ENCODE measurements around the gene PLCB4. TPM values are rescaled to one million over a fixed set of nuclear protein-coding genes. Genes with fewer than 3 reads are reported as not detected.

PLCB4 gene
- polyA plus RNA-seq, 1 experiment: 18.6 TPM

DNA sequence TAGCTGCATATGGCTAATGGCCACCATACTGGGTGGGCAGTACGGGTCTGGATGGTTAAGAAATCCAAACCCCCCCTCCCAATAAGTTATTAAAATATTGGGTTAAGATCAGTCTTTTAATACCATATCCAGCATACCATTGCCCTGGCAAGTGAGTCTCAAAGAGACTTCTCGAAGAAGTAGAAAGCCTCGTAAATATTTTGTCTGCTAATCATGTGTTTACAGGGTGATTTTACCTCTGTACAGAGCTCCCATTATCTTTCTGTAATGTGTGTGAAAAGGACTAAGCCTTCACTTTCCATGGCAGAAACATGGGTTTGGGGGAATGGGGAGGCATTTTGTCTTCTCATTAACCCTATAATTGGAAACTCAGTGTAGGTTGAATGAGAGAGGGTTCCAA, 270.8 kb downstream of the PLCB4 start:
- TF ChIP-seq, protein P1, sequence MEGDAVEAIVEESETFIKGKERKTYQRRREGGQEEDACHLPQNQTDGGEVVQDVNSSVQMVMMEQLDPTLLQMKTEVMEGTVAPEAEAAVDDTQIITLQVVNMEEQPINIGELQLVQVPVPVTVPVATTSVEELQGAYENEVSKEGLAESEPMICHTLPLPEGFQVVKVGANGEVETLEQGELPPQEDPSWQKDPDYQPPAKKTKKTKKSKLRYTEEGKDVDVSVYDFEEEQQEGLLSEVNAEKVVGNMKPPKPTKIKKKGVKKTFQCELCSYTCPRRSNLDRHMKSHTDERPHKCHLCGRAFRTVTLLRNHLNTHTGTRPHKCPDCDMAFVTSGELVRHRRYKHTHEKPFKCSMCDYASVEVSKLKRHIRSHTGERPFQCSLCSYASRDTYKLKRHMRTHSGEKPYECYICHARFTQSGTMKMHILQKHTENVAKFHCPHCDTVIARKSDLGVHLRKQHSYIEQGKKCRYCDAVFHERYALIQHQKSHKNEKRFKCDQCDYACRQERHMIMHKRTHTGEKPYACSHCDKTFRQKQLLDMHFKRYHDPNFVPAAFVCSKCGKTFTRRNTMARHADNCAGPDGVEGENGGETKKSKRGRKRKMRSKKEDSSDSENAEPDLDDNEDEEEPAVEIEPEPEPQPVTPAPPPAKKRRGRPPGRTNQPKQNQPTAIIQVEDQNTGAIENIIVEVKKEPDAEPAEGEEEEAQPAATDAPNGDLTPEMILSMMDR (IDR thresholded peaks at IDR 0.05; ENCODE audit: low read depth, low read length): no peak
- ChIA-PET CTCF (interaction anchor here (1.3 kb wide), 1 partner anchor 21 kb away, joined by 4 read pairs; no protein-coding TSS in a partner anchor), POLR2A (no interaction called here)
- Histone ChIP-seq H3K27me3 (ENCODE audit: control insufficient read depth, insufficient read depth, low read length) (no peaks in the 10 kb centered on the region), H3K4me3 (ENCODE audit: low read depth, low read length) (no peak overlapping the region), H3K27ac (ENCODE audit: low read depth, low read length) (no peak overlapping the region), H3K9me3 (ENCODE audit: control insufficient read depth, insufficient read depth, low read length) (no peaks in the 10 kb centered on the region)
- no peak for DNase-seq (ENCODE audit: low read depth, low spot score)

DNA sequence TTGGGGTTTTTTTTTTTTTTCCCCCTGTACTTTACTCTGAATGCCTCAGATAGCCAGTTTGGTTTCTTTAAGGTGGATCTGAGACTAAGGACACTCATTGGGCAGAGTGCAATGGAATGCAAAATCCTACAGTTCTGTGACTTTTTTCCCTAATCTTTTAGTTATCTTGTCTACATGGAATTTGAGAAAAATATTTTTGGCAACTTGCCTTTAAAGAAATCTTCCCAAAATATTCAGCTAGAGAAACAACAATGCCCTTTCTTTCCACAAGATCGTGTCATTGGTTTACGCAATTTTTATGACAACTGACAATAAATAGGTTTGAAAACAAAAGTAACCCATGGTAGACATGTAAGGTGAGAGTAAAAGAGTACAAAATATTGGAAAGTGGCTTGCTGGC, 273.8 kb downstream of the PLCB4 start:
- no peaks in the 10 kb centered on the region for H3K27me3 ChIP-seq (ENCODE audit: control insufficient read depth, insufficient read depth, low read length)
- DNase-seq (ENCODE audit: low read depth, low spot score): no peak
- no peak overlapping the region for H3K27ac ChIP-seq (ENCODE audit: low read depth, low read length)
- TF ChIP-seq, protein P1 (IDR thresholded peaks at IDR 0.05; ENCODE audit: low read depth, low read length): no peak
- no peak overlapping the region for H3K4me3 ChIP-seq (ENCODE audit: low read depth, low read length)
- POLR2A ChIA-PET: no interaction called here
- H3K9me3 ChIP-seq (ENCODE audit: control insufficient read depth, insufficient read depth, low read length): no peaks in the 10 kb centered on the region
- CTCF ChIA-PET: no interaction called here

DNA sequence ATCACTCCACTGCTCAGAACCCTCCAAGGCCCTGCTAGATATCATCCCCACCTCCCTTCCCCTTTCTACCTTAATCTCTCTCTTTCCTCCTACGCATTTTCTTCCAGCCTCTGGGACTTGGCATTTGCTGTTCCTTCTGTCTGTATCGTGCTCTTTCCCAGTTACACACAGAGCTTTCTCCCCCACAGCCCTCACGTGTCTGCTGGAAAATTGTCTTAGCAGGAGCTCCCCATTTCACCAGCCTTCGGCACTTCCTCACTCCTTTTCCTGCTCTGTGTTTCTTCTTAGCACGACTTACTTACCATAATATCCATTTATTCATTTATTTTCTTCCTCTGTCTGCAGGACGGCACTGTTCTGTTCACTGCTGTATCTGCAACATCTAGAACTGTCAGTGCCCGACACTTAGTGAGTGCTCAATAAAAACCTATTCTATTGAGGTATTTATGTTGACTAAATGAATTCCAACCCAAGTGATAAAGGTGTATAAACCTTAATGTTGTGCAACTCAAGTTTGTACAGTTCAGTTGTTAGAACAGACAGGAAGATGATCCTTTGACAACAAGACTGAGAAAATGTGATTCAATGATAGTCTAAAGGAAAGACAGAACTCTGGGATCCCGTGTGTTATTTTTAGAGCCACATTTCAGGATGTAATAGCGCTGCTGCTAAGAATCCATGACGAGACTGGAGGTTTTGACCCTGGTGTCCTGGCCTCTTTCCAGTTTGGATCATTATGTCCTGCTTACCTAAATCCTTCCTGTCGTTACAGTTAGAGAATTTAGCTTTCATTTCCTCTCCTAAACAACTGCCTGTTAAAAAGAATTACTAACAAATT, 275.4 kb downstream of the PLCB4 start:
- no peak for DNase-seq (ENCODE audit: low read depth, low spot score)
- Histone ChIP-seq H3K4me3 (ENCODE audit: low read depth, low read length) (no peak overlapping the region), H3K9me3 (ENCODE audit: control insufficient read depth, insufficient read depth, low read length) (no peaks in the 10 kb centered on the region), H3K27ac (ENCODE audit: low read depth, low read length) (no peak overlapping the region), H3K27me3 (ENCODE audit: control insufficient read depth, insufficient read depth, low read length) (no peaks in the 10 kb centered on the region)
- ChIA-PET CTCF (interaction anchor here (0.8 to 1.6 kb wide), 2 partner anchors 12 to 584 kb away, joined by 4 read pairs; no protein-coding TSS in a partner anchor), POLR2A (no interaction called here)
- TF ChIP-seq, protein P1 (IDR thresholded peaks at IDR 0.05; ENCODE audit: low read depth, low read length): no peak

DNA sequence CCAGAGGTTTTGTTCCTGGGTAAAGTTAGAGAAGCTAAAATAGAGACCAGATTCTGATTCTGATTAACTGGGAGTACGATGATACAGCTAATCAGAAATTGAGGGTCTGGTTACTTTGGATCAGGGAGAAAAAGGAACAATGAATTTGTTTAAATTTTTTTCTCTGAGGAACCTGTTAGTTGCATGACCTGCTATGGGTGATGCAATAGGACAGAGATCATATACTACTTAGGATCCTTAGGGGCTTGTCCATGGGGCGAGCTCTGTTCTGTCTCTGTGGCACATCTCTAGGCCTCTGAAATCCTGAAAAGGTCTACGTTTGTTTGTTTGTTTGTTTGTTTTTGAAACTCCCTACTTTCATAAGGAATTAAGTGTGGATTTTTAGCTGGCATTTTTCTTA, 279.4 kb downstream of the PLCB4 start:
- Histone ChIP-seq H3K27ac (ENCODE audit: low read depth, low read length) (no peak overlapping the region), H3K4me3 (ENCODE audit: low read depth, low read length) (no peak overlapping the region), H3K27me3 (ENCODE audit: control insufficient read depth, insufficient read depth, low read length) (no peaks in the 10 kb centered on the region), H3K9me3 (ENCODE audit: control insufficient read depth, insufficient read depth, low read length) (no peaks in the 10 kb centered on the region)
- ChIA-PET CTCF (interaction anchor here (1.2 to 1.9 kb wide), 2 partner anchors 11 to 45 kb away, joined by 3 to 5 read pairs; no protein-coding TSS in a partner anchor), POLR2A (no interaction called here)
- TF ChIP-seq, protein P1 (IDR thresholded peaks at IDR 0.05; ENCODE audit: low read depth, low read length): no peak
- no peak for DNase-seq (ENCODE audit: low read depth, low spot score)

DNA sequence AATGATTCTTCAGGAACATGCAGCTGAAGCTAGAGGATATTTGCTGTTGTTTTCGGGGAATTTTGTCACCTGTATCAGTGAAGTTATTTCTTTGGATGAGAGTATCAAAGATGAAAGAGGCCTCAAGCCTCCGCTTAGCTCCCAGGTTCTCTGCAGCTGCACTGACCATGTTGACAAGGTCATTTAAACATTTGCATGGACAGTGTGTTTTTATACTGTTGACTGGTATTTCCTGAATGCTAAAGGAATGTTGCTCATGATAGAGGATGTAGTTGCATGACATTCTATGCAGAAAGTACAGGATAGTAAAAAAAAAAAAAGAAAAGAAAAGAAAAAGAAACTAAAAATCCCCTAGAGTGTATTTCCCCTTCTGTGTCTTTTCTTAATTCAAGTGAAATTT, 279.9 kb downstream of the PLCB4 start:
- ChIA-PET POLR2A (no interaction called here), CTCF (interaction anchor here (1.9 kb wide), 1 partner anchor 44 kb away, joined by 5 read pairs; no protein-coding TSS in a partner anchor)
- DNase-seq (ENCODE audit: low read depth, low spot score): no peak
- no peaks in the 10 kb centered on the region for H3K27me3 ChIP-seq (ENCODE audit: control insufficient read depth, insufficient read depth, low read length)
- TF ChIP-seq, protein P1 (IDR thresholded peaks at IDR 0.05; ENCODE audit: low read depth, low read length): no peak
- H3K27ac ChIP-seq (ENCODE audit: low read depth, low read length): no peak overlapping the region
- no peaks in the 10 kb centered on the region for H3K9me3 ChIP-seq (ENCODE audit: control insufficient read depth, insufficient read depth, low read length)
- no peak overlapping the region for H3K4me3 ChIP-seq (ENCODE audit: low read depth, low read length)

Data from AG04450 (cell line).